H1 (cell line): ENCODE data around the gene MPDZ. TPM values are rescaled to one million over a fixed set of nuclear protein-coding genes. Genes with fewer than 3 reads are reported as not detected.

ENCODE experiments used
- CTCF ChIA-PET: fragments of 300-600 bp; sonication (Branson Sonifier 250); formaldehyde crosslinking; loops from one replicate; lab custom pipeline; 2021; ENCODE audit not compliant: partially characterized antibody; lab: Charles Lee
- POLR2A ChIA-PET: fragments of 300-600 bp; sonication (Branson Sonifier 250); formaldehyde crosslinking; loops from one replicate; lab custom pipeline; 2021; ENCODE audit warnings: inconsistent platforms; ENCODE audit not compliant: partially characterized antibody; lab: Charles Lee
- DNase-seq, 2 experiments: peaks; one replicate each; pipeline versions ENCODE4 v3.0.0 to v3.0.0-alpha.2; 2010 to 2022; ENCODE audit warnings: low spot score in 2 of 2, low read depth in 1 of 2, mixed read lengths in 1 of 2
- FAIRE-seq: peaks from 2 replicates; lab custom pipeline; 2011; peaks lifted over from hg19 to GRCh38; lab: Jason Lieb, UNC
- H2AFZ ChIP-seq: 2 replicates; pipeline ENCODE4 v1.8.1; 2012; ENCODE audit warnings: low read length, inconsistent platforms
- H2AK5ac ChIP-seq: 2 replicates; pipeline ENCODE4 v1.6.1; 2013; ENCODE audit warnings: low read depth, low read length
- H2BK120ac ChIP-seq: replicated peaks from 2 replicates; pipeline ENCODE3; 2013; ENCODE audit warnings: low read depth, low read length, inconsistent platforms
- H2BK12ac ChIP-seq: 2 replicates; pipeline ENCODE4 v1.6.1; 2013; ENCODE audit warnings: low read depth, low read length
- H2BK15ac ChIP-seq: 2 replicates; pipeline ENCODE4 v1.6.1; 2013; ENCODE audit warnings: low read length
- H2BK20ac ChIP-seq: 2 replicates; pipeline ENCODE4 v1.6.1; 2013; ENCODE audit warnings: low read length
- H2BK5ac ChIP-seq: 2 replicates; pipeline ENCODE4 v1.6.1; 2013; ENCODE audit warnings: low read depth, low read length
- H3K14ac ChIP-seq: 2 replicates; pipeline ENCODE4 v1.6.1; 2013; ENCODE audit warnings: inconsistent platforms; ENCODE audit not compliant: insufficient read length
- H3K18ac ChIP-seq: 2 replicates; pipeline ENCODE4 v1.6.1; 2013; ENCODE audit warnings: low read length; ENCODE audit errors: extremely low read depth
- H3K23ac ChIP-seq: 2 replicates; pipeline ENCODE4 v1.6.1; 2013; ENCODE audit warnings: inconsistent platforms; ENCODE audit not compliant: insufficient read length
- H3K23me2 ChIP-seq: 2 replicates; pipeline ENCODE4 v1.6.1; 2013; ENCODE audit warnings: low read depth, low read length
- H3K27ac ChIP-seq: 2 replicates; pipeline ENCODE4 v1.6.1; 2011; ENCODE audit warnings: low read depth, low read length, inconsistent platforms
- H3K27me3 ChIP-seq, 4 experiments: replicated peaks in 1 of 4; 1 replicate in 1 of 4; 2 replicates in 3 of 4; pipeline versions ENCODE4 v1.6.1 to v1.8.1; 2011 to 2013; ENCODE audit warnings: low read length in 3 of 4, mild to moderate bottlenecking in 3 of 4, inconsistent platforms in 2 of 4, mixed read lengths in 2 of 4, moderate library complexity in 1 of 4; ENCODE audit not compliant: control insufficient read depth in 3 of 4, insufficient read depth in 3 of 4; ENCODE audit errors: extremely low read depth in 1 of 4
- H3K36me3 ChIP-seq, 4 experiments: 2 replicates each; pipeline versions ENCODE4 v1.6.1 to v1.8.1; 2011 to 2013; ENCODE audit warnings: mild to moderate bottlenecking in 4 of 4, low read length in 3 of 4, moderate library complexity in 2 of 4, control low read depth in 1 of 4, inconsistent platforms in 1 of 4; ENCODE audit not compliant: insufficient read depth in 4 of 4, control insufficient read depth in 2 of 4
- H3K4ac ChIP-seq: replicated peaks from 2 replicates; pipeline ENCODE3; 2013; ENCODE audit warnings: low read length, low read depth, mixed read lengths, inconsistent platforms; ENCODE audit not compliant: insufficient read length
- H3K4me1 ChIP-seq, 4 experiments: replicated peaks in 1 of 4; 1 replicate in 1 of 4; 2 replicates in 3 of 4; pipeline versions ENCODE4 v1.6.1 to v1.8.1; 2011 to 2013; ENCODE audit warnings: low read length in 3 of 4, inconsistent platforms in 2 of 4, mixed read lengths in 1 of 4; ENCODE audit not compliant: insufficient read depth in 4 of 4, control insufficient read depth in 3 of 4
- H3K4me2 ChIP-seq, 2 experiments: 2 replicates each; pipeline versions ENCODE4 v1.6.1 to v1.8.1; 2011 to 2013; ENCODE audit warnings: low read depth in 2 of 2, low read length in 2 of 2, control low read depth in 1 of 2, inconsistent platforms in 1 of 2, mild to moderate bottlenecking in 1 of 2; ENCODE audit not compliant: insufficient read depth in 1 of 2
- H3K4me3 ChIP-seq, 4 experiments: fragments of 200-600, 300-600 bp in 1 of 4; sonication (generic), shearing (Covaris generic), sonication (Bioruptor Twin) in 1 of 4; 2 replicates each; pipeline versions ENCODE4 v1.5.1 to v1.8.1; 2011 to 2016; ENCODE audit warnings: low read length in 4 of 4, low read depth in 3 of 4, control low read depth in 2 of 4, inconsistent platforms in 2 of 4, mild to moderate bottlenecking in 2 of 4, mixed read lengths in 1 of 4, moderate library complexity in 1 of 4; ENCODE audit not compliant: insufficient read depth in 2 of 4; ENCODE audit errors: extremely low read depth in 1 of 4
- H3K56ac ChIP-seq: replicated peaks from 2 replicates; pipeline ENCODE3; 2013; ENCODE audit warnings: low read depth, mild to moderate bottlenecking, mixed read lengths, low read length, inconsistent platforms; ENCODE audit not compliant: insufficient read length
- H3K79me1 ChIP-seq: 2 replicates; pipeline ENCODE4 v1.6.1; 2013; ENCODE audit warnings: low read depth, low read length, control low read depth
- H3K79me2 ChIP-seq, 2 experiments: 2 replicates each; pipeline versions ENCODE4 v1.6.1 to v1.8.1; 2012 to 2013; ENCODE audit warnings: low read length in 2 of 2, mild to moderate bottlenecking in 2 of 2, inconsistent platforms in 1 of 2; ENCODE audit not compliant: insufficient read depth in 2 of 2, control insufficient read depth in 1 of 2
- H3K9ac ChIP-seq, 4 experiments: replicated peaks in 1 of 4; 1 replicate in 1 of 4; 2 replicates in 3 of 4; pipeline versions ENCODE4 v1.6.1 to v1.8.1; 2011 to 2013; ENCODE audit warnings: low read depth in 3 of 4, low read length in 3 of 4, control low read depth in 2 of 4, mild to moderate bottlenecking in 2 of 4, moderate library complexity in 2 of 4, inconsistent platforms in 1 of 4; ENCODE audit errors: extremely low read depth in 1 of 4
- H3K9me3 ChIP-seq, 2 experiments: 2 replicates each; pipeline versions ENCODE4 v1.6.1 to v1.8.1; 2012 to 2013; ENCODE audit warnings: mild to moderate bottlenecking in 2 of 2, moderate library complexity in 2 of 2, control low read depth in 1 of 2, inconsistent platforms in 1 of 2, low read depth in 1 of 2, low read length in 1 of 2, mixed read lengths in 1 of 2; ENCODE audit not compliant: insufficient read depth in 2 of 2
- H4K20me1 ChIP-seq, 2 experiments: replicated peaks in 1 of 2; 2 replicates each; pipeline versions ENCODE3 to v1.8.1; 2011 to 2013; ENCODE audit warnings: inconsistent platforms in 2 of 2, low read length in 2 of 2, mild to moderate bottlenecking in 1 of 2; ENCODE audit not compliant: insufficient read depth in 2 of 2, control insufficient read depth in 1 of 2
- H4K5ac ChIP-seq: 2 replicates; pipeline ENCODE4 v1.6.1; 2013; ENCODE audit warnings: low read length, low read depth, mixed read lengths, inconsistent platforms; ENCODE audit not compliant: insufficient read length
- H4K8ac ChIP-seq: 2 replicates; pipeline ENCODE4 v1.8.0; 2013; ENCODE audit warnings: mild to moderate bottlenecking, moderate library complexity, low read length, inconsistent platforms; ENCODE audit not compliant: insufficient read depth; ENCODE audit errors: extremely low read depth
- H4K91ac ChIP-seq: replicated peaks from 2 replicates; pipeline ENCODE3; 2013; ENCODE audit warnings: low read length, mixed read lengths, inconsistent platforms; ENCODE audit not compliant: insufficient read length
- ASH2L ChIP-seq: fragments of 200-600, 300-600 bp; sonication (generic); IDR thresholded peaks from one replicate; pipeline ENCODE4 v1.7.1; 2017; ENCODE audit warnings: low read length
- BACH1 ChIP-seq: IDR thresholded peaks from 2 replicates; pipeline ENCODE4 v1.6.1; 2012; ENCODE audit warnings: low read length, improper control_type of control experiment
- BRCA1 ChIP-seq: IDR thresholded peaks from 2 replicates; pipeline ENCODE4 v1.6.1; 2012; ENCODE audit warnings: low read depth, low read length, improper control_type of control experiment
- RXRA ChIP-seq: IDR thresholded peaks from 2 replicates; pipeline ENCODE4 v1.6.1; 2011; ENCODE audit warnings: low read depth, mild to moderate bottlenecking, low read length, moderate library complexity; ENCODE audit not compliant: insufficient read depth
- WGBS, 2 experiments: shearing (Covaris generic) in 1 of 2; methylation state at CpG; one replicate each; pipeline versions ENCODE4 v1.1.6 to v1.1.7; 2013 to 2015; ENCODE audit warnings: low lambda C conversion rate in 2 of 2, mixed read lengths in 2 of 2, inconsistent platforms in 1 of 2, low coverage in 1 of 2, missing lambda C conversion rate in 1 of 2; ENCODE audit not compliant: insufficient replicate concordance in 2 of 2, insufficient coverage in 1 of 2, insufficient read length in 1 of 2; ENCODE audit errors: extremely low coverage in 1 of 2, missing lambda C conversion rate in 1 of 2; 5-methylcytosine and 5-hydroxymethylcytosine counted together
- polyA plus RNA-seq, 7 experiments: library from polyadenylated mRNA; depleted of rRNA in 3 of 7; stranded (reverse) in 5 of 7; unstranded in 2 of 7; fragments of >200 nt in 5 of 7; fragments of 200-250 nt in 2 of 7; gene quantifications; 1 replicate in 5 of 7; 2 replicates in 1 of 7; 4 replicates in 1 of 7; pipeline versions ENCODE4 v1.2.1 to v1.2.3, GENCODE V29; 2011 to 2013; ENCODE audit warnings: missing spikeins in 2 of 7, mixed read lengths in 2 of 7
- total RNA-seq: library from RNA; stranded (reverse); fragmentation: NEBNext Ultra II Directional; extraction: Animal tissue kit (Norgen Biotek cat#: 25700); gene quantifications from 2 replicates; pipeline ENCODE4 v1.2.1, GENCODE V29; 2021

MPDZ gene
- total and polyA plus RNA-seq, 2 of the 8 experiments (the other 6 are each of a cell fraction or from before 2014, with no cell fraction given), result 14.6 to 39.4 TPM

DNA sequence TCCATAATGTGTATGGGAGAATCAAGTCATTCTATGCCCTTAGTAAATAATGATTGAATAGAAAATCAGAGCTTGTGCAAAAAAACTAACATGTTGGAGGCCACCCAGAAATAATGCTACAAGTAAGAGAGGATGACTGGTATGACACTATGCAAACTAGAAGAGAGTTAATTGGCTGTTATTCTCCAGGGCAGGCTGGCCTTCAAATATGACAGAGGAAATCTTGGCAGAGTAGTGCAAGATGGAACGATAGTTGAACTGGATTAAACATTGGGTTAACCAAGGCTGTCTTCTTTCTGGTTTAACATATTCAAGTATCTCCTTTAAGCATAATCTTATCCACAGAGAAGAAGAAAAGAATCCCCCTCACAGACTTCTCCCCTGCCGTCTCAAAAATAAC is 196.1 kb downstream of the MPDZ start:
- Histone ChIP-seq H3K4me2 (no peak overlapping the region), H2AFZ (no peak overlapping the region), H2BK15ac (no peak overlapping the region), H2BK120ac (no peak overlapping the region), H3K18ac (no peak overlapping the region), H3K36me3 (no peaks in the 10 kb centered on the region), H2BK12ac (no peak overlapping the region), H3K4me3 (no peak overlapping the region), H2AK5ac (no peak overlapping the region), H3K23me2 (no peaks in the 10 kb centered on the region), H3K4me1 (no peaks in the 10 kb centered on the region), H4K8ac (no peak overlapping the region), H2BK5ac (no peak overlapping the region), H3K79me1 (no peaks in the 10 kb centered on the region), H2BK20ac (no peak overlapping the region), H4K20me1 (no peaks in the 10 kb centered on the region), H3K14ac (no peak overlapping the region), H3K79me2 (no peaks in the 10 kb centered on the region), H3K9me3 (no peaks in the 10 kb centered on the region), H3K56ac (no peak overlapping the region), H3K23ac (no peak overlapping the region), H3K27ac (no peak overlapping the region), H4K91ac (no peak overlapping the region), H3K9ac (no peak overlapping the region), H4K5ac (no peak overlapping the region), H3K27me3 (no peaks in the 10 kb centered on the region), H3K4ac (no peak overlapping the region)
- TF ChIP-seq ASH2L (no peak), BACH1 (no peak), RXRA (no peak), BRCA1 (no peak)
- POLR2A ChIA-PET, result no interaction called here
- 92% methylated on average over 2 of the region's 2 CpGs; no CpG with 5 or more reads in 1 of the 2 experiments for WGBS, 2 experiments
- no peak for FAIRE-seq
- CTCF ChIA-PET, result interaction anchor here (1.0 to 1.6 kb wide), 3 partner anchors 8 to 1343 kb away, joined by 3 to 4 read pairs (median 3); no protein-coding TSS in a partner anchor
- no peak for DNase-seq
